NCI-H526 (cell line): ENCODE measurements around the gene TIMP1.
"Not testable (repeated sequence)": the region's sequence is repeated elsewhere in the genome, so short reads cannot be mapped to it uniquely, and the experiment has no call there.

Experiments used
- DNase-seq, 2 experiments: peaks; one replicate each; lab custom pipeline; 2025; lab: John Stamatoyannopoulos, UW

The TIMP1 gene

DNA sequence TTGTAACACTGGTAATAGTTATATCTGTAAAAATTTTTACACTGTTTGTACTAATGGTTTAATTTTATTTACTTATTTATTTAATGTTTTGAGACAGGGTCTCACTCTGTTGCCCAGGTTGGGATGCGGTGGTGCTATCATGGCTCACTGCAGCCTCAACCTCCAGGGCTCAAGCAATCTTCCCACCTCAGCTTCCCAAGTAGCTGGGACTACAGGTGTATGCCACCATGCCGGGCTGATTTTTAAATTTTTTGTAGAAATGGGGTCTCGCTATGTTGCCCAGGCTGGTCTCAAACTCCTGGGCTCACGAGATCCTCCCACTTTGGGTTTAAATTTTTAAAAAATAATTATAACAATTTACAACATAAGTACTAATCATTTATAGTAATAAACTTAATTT is 20.9 kb downstream of the TIMP1 start:
- not testable (repeated sequence) for DNase-seq

DNA sequence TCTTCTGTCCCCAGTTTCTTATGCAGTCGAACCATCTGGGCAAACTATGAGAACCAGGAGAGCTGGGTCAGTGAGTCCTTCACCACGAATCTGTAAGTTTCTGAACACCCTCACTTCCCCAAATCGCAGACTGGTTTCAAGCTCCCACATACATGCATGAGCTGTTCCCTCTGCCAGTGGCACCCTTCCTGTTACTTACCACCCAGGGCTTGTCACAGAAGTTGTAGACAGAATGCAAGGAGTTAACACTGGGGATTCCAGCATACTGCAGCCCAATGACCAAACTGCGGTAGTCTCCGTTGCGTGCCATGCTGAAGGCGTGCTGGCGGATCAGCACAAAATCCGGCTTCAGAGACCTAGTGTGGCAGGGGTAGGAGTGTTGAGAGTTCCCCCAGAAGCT is 22.8 kb downstream of the TIMP1 start:
- DNase-seq = no peak

DNA sequence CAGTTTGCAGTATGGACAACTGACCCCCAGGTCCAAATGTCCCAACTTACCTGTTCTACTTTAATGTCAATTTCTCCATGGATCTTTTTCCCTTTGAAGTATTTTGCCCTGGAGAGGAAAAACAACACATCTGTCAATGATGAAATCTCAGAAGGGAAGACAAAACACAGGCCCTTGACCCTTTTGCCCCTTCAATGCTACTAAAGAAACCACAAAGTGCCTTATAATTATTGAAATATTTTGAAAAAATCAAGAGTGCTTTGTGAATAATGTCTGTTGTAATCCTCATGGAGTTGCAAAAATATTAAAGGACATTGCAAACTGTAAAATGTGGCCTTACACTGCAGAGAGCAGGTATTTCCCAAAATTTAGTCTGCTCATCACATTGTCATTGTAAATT is 24.9 kb downstream of the TIMP1 start:
- no peak for DNase-seq

DNA sequence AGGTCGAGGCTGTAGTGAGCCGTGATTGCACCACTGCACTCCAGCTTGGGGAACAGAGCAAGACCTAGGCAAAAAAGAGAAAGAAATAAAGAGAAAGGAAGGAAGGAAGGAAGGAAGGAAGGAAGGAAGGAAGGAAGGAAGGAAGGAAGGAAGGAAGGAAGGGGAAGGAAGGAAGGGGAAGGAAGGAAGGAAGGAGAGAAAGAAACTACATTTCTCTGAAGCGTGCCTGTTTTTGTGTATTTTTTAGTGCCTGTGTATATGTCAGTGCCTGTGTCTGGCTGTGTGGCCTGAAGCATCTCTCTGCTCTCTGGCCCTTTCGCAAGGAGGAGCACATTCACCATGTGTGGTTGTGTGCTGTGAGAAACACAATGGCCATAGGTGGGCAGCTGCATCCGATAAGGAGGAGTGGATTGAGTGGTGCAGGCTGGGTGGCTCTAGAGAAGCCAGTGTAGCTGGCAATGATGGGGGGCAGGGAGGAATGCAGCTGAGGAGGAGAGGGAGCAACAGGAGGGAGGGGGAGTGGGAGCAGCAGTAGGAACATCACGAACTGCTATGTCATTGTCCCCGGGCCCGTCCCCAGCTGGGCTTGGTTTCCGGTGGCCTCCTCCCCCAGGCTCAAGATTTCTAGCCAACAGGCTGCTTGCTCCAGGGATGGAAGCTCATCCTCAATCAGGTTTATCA is 26.0 kb downstream of the TIMP1 start:
- DNase-seq = no peak

DNA sequence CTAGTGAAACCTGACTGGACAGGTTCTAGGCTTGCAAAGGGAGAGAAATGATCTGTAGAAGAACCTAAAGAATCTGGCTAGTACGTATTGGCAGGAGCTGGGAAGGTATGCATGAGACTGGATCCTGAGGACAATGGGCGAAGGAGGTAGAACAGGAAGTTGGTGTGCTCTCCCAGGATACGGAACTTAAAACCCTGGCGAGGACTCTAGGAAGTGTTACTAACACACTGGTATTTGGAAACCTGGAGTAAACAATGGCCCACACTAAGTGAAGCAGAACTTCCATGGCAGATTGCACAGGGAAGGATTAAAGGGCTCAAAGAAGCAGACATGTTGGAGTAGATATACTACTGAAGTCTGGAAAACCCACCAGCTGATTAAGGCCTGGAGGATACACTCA is 28.3 kb downstream of the TIMP1 start:
- no peak for DNase-seq

DNA sequence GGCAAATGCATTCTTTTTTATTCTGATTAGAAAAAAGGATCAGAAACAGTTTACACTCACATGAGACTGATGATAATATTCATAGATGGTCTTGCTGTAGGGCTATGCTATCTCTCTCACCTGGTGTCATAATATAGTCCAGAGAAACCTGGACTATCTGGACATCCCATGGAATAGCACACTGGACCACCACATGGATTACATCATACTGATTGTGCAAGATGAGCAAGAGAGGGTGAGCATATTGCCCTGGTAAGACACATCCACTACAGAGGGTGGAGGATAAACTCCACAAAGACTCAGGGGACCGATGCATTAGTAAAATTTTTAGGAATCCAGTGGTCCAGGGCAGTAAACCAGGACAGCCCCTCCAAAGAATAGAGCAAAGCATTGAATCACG is 29.3 kb downstream of the TIMP1 start:
- DNase-seq = no peak

DNA sequence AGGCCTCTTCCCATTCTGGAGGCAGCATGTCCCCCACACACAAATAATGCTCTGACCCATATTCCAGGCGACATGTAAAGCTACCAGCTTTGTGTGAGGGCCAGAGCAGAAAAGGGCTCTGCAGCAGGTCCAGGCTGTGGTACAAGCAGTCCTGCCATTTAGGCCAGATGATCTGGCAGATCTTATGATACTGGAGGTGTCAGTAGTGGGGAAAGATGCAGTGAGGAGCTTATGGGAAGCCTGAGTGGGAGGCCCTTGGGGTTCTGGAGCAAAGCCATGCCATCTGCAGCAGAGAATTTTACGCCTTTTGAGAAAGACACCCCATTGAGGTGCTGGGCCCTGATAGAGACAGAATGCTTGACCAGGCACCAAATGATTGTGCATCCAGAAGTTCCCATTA is 29.7 kb downstream of the TIMP1 start:
- no peak for DNase-seq

DNA sequence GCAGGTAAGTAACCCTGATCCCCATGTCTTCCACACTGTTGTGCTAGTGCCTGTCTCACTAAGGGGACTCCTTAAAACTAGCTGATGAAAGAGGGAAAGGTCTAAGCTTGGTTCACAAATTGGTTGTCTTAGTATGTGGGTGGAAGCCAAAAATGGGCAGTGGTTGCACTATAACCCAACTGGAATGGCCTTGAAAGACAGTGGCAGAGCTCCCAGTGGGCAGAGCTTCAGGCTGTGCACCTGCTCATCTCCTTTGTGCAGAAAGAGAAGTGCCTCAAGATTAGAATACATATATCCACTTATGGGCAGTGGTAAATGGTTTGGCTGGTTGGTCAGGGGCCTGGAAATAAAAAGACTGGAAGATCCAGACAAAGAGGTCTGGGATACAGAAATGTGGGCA is 30.2 kb downstream of the TIMP1 start:
- DNase-seq = no peak

DNA sequence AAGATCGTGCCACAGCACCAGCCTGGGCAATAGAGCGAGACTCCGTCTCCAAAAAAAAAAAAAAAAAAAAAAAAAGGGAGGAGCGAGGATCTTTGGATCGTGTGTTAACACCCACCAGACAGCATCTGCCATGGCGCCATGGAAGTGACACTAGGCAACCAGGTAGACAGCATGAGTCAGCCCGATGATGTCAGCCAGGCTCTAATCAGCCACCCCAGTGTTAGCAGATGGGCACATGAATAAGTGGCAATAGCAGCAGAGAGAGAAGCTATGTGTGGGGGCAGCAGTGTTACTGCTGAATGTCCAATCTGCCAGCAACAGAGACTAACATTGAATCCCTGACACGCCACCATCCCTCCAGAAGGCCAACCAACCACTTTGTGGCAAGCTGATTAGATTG is 30.8 kb downstream of the TIMP1 start:
- DNase-seq = no peak

DNA sequence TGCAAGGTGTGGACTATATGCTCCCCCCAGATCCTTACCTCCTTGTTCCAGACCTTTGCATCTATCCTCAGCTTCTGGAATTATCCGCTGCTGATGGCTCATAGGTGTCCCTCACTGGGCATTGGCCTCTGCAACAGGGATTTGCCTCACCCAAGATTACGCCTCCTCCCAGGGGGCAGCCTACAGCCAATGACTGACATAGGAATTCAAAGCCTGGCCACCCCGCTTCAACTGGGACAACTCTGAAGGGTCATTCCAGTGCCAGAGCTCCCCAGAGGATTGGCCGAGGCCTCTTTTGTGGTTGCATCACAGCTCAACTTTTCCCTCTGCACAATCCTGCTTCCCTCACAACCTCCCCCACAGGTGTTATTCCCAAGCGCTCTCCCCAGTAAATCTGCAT is 32.4 kb downstream of the TIMP1 start:
- no peak for DNase-seq

DNA sequence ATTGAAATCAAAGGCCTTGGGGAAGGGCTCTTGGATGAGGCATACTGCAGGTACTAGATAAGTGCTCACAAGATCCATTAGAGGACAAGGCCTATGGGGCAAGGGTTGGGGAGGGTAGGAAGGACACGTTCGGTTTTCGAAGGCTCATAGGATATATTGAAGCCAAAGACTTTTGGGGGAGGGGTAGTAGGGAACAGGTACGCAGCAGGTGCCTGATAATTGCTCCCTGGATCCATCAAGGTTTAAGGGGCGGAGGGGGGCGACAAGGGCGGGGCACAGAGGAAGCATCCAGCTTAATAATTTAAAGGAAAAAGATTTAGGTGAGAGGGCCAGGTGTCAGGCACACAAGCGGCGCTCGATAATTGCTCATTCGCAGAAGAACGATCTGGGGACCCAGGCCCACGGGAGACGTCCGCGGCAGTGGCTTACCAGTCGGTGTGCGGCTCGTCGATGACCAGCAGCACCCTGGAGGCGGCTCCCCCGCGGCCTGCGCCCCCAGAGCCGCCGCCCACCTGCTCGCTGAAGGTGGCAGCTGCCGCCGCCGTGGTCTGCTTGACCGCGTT is 36.8 kb downstream of the TIMP1 start:
- no peak for DNase-seq

DNA sequence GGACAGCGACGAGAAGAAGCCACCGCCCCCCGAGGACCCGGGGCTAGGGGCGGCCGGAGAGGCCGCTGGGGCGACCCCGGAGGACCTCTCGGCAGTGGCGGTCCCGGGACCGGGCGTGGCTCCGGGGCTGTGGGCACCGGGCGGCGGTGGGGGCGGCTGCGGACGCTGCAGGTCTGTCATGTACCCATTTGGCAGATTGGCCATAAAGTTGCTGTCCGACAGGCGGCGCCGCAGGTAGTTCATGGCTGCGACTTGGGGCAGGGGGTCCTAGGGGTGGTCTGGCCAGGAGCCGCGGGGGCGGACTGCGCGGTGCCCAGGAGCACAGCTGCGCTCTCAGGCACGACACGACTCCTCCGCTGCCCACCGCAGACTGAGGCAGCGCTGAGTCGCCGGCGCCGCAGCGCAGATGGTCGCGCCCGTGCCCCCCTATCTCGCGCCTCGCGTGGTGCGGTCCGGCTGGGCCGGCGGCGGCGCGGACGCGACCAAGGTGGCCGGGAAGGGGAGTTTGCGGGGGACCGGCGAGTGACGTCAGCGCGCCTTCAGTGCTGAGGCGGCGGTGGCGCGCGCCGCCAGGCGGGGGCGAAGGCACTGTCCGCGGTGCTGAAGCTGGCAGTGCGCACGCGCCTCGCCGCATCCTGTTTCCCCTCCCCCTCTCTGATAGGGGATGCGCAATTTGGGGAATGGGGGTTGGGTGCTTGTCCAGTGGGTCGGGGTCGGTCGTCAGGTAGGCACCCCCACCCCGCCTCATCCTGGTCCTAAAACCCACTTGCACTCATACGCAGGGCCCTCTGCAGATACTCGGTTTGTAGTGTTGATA is 37.5 kb downstream of the TIMP1 start, which contains the start of gene SYN1:
Gene SYN1, minus strand, starts transcription at position 372 of the 817 bp plus-strand sequence. Its CDS starts 129 bp downstream, at position 243.
- peak; percentile 51 to 89 for DNase-seq

DNA sequence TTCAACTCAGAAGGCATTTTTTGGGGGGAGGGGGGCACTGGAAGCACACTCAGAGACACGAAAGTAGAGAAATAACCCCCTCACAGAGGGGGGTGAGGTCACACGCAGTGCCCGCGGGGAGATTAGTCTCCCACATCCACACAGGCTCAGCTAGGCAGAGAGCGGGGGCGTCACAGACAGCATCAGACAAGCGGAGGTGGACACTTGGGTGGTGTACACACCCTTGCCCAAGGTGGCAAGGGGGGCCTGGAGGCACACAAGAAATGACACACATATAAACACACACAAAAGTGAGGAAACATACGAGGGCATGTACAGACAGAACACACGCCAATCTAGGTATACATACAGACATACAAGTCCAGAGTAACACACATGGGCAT is 38.1 kb downstream of the TIMP1 start:
- DNase-seq = no peak

DNA sequence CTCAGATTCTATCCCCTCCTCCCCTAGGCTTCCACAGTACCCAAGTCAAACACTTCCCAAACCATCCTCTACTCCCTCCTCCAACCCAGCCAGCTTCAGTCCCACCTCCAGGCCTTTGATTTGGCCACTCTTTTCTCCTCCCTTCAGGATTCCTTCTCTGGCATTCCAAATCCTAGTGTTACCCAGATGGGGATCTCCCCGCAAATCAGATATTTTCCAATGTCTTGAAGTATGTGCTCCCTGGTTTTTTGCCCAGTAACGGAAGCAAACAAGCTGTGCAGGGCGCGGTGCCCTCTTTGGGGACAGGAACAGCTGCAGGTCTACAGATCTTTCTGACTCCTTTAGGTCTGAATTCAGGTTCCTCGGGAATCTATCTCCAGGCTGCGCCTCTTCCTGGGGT is 39.6 kb downstream of the TIMP1 start:
- DNase-seq = no peak

DNA sequence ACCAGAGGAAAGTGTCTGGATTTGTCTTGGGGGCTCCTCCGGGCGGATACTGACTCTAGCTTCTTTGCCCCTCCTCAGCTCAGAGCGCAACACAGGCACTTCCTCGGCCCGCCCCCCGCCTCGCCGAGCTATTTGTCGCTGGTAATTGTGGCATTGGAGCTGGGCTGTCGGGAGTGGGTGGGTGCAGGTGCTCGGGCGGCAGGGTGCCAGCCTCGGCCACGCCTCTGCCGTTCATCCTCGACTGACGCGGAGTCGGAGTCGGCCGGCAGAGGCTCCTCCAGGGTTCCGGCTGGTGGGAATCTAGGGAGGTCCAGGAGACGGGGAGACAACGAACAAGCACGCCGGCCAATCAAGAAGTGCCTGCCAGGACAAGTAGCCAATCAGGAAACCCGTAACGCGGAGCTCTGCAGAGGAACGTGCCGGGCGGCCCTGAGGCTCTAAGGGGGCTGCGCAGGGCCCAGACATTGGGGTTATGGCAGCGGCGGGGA is 41.3 kb downstream of the TIMP1 start:
- peak; percentile 84 to 92 for DNase-seq

DNA sequence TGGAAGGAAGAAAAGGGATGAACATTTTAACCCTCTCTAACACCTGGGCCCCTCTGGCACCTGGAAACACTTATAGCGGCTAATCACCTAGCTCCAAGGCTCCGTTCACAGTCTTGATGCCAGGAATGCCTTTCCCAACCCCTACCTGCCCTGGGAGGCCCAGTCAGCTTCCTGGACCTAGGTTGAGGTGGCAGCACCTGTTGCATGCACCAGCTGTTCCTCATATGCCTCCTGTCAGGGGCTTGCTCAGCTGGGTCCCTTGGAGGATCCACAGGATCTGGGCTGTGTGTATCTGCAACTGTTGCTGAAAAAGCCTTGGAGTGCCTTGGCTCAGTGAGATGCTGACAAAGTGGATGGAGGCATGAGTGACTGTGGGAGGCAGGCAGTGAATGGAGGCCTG is 43.1 kb downstream of the TIMP1 start:
- no peak for DNase-seq

DNA sequence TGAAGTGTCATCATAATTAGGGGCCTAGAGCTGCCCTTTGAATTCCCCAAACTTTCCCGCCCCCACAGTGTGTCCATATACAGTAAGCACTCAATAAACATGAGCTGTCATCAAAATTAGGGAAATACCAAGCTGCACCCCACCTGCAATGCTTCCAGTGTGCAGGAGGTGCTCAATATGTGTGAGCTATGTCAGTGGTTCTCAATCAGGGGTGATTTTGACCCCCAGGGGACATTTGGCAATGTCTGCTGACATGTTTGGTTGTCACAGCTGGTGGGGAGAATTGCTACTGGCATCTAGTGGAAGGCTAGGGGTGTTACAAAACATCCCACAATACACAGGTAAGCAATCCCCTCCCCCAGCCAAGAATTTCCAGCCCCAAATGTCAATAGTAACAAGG is 46.7 kb downstream of the TIMP1 start:
- peak in 1 of 2 experiments; percentile 17 for DNase-seq

DNA sequence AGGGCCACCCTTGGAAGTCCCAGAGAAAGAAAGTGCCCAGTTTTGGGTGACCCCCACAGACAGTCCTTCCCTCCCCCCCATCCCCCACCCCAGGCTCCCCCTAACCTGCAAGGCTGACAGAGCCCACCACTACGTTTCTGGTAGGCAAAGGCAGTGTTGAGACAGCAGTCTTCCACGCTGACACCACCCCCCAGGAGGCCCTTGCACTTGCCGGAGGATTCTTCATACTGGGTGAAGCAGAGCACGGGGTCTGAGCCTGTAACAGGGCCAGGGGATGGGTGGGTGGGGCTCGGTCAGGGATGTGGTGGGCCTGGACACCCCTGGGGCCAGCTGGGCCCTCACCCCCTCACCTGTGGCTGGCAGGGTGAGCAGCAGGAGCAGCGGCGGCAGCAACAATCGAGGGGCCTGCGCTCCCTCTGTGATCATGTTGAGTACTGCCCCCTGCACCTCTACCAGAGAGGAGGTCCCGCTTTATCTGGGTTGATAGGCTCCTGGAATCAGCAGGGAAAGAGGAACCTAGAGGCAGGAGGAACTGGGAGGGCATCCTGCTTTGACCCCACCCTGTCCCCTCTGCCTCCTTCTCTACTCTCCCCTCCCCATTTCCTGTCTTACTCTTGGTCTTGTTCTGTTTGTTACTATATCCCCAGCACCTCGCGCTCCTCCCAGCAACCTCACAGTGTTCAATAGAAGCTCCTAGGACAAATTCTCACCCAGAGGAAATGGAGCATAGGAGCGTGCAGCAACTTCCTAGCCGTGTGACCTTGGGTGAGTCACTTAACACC is 47.4 kb downstream of the TIMP1 start, which contains the start of gene CFP:
Gene CFP, minus strand, starts transcription at position 512 of the 782 bp plus-strand sequence. Its CDS starts 86 bp downstream, at position 426.
- no peak for DNase-seq

DNA sequence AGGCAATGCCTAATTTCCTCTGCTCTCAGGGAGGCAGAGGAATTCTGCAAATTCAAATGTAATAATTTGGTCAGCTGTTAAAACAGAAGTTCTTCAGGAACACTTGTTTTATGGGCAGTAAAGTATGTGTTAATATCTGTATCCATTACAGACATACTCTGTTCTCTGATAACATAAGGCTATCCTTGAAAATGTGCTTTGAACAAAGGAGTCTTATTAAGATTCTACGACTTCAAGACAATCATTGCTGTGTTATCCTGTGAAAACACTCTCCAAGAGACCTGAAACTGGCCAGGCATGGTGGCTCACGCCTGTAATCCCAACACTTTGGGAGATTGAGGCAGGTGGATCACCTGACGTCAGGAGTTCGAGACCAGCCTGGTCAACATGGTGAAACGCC is 49.4 kb downstream of the TIMP1 start:
- DNase-seq = no peak

DNA sequence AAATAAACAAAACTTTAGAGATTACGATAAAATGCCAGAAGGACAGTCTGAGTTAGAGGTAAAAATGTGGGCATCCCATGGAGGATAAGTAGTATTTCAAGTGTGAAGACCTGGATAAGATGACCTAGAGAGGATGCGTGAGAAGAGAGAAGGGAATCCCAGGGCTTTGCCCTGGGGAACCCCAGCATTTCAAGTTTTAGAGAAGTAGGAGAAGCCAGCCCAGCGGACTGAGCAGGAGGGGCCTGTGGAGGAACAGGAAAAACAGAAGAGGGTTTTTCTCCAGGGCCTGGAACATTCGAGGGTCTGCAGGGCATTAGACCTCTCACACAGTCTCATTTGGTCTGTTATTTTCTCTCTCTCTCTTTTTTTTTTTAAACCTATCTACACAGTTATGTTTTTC is 50.4 kb downstream of the TIMP1 start:
- DNase-seq = no peak

DNA sequence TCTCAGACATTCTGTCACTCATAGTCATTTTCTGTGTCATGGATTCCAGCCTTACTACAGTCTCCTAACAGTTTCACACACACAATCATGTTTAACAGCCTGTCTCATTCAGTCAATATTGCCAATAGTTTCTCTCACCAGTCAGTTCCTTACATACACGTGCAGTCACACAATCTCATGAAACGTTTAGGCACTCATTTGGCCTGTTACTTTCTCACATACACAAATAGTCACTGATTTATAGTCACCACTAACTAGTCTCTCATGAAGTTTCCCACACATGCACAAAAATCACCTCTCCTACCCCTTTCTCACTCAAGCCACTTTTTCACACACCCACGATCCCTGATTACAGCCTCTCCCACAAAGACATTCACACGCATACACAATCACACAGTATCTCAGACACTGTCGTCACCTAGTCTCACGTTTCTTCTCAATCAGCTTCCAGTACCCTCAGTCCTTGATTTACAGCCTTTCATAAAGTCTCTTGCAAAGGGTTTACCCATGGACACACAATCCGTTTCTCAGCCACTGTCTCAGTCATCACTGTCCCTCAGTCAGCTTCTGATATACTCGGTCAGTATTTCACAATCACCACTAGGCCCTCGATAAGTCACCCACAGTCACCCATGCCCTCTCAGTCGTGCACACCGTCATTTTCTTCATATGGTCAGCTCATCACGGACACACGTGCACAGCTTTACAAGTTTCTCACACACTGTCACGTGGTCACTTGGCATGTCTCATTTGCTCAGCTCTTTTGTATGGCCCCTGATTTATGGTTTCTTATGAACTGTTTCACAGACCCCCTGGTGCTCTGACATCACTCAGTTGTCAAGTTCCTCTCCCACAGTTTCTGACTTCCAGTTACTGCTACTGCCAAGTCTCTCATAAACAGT is 51.7 kb downstream of the TIMP1 start:
- DNase-seq = no peak
